SK-N-SH (cell line): ENCODE results near the gene DHDH.

Experiments
- CTCF ChIP-seq: fragments of 200-600 bp; sonication (generic); IDR thresholded peaks from 2 replicates; pipeline ENCODE4 v1.6.1; 2017; ENCODE audit warnings: antibody characterized with exemption, mild to moderate bottlenecking, moderate library complexity
- EP300 ChIP-seq, 2 experiments: IDR thresholded peaks; 2 replicates each; pipeline versions ENCODE4 v1.4.0 to v1.6.1; 2012; ENCODE audit warnings: borderline replicate concordance in 1 of 2, low read depth in 1 of 2, low read length in 1 of 2
- REST ChIP-seq: IDR thresholded peaks from 2 replicates; pipeline ENCODE4 v1.6.1; 2012; ENCODE audit warnings: mild to moderate bottlenecking, low read depth, low read length, moderate library complexity
- RXRA ChIP-seq: IDR thresholded peaks from 2 replicates; pipeline ENCODE4 v1.4.0; 2012; ENCODE audit warnings: low read depth, mild to moderate bottlenecking, borderline replicate concordance

GRCh38 chr19:48953141-48953540 is 19.6 kb downstream of the DHDH start:
- TF ChIP-seq CTCF: no peak
- no peak for TF ChIP-seq REST
- TF ChIP-seq EP300 (IDR thresholded peaks at IDR 0.05; ENCODE audit: borderline replicate concordance in 1 of 2, low read depth in 1 of 2, low read length in 1 of 2): no peak
- no peak for TF ChIP-seq RXRA
